ENCODE data around the gene ENTR1. TPM values are rescaled to one million over a fixed set of nuclear protein-coding genes. Genes with fewer than 3 reads are reported as not detected.

The ENTR1 gene
- total and polyA plus RNA-seq, 2 of the 13 experiments (the other 11 are each of a cell fraction or from before 2014, with no cell fraction given), result 70.1 to 76.4 TPM

DNA sequence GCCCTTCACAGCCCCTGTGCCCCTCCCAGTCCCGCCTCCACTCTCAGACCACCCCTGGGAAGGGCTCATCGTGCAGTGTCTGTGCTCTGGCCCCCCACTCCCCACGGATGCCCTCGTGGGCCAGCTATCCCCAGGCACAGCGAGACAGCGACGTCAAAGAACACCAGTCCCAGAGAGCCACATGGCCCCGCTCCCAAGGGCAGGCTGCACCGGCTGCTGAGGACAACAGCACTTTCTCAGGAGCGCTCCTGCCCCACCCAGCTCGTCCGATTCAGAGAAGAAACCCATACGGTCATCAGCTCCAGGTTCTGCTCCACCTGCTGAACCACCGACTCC is 5.6 kb downstream of the ENTR1 start:
- peaks cover 11 to 39% of the 10 kb centered on the region in 2 experiments; a peak in 4 of 5 replicates for H3K36me3 ChIP-seq (replicated peaks in 1 of 2; ENCODE audit: control insufficient read depth in 1 of 2, insufficient read depth in 2 of 2, low read length in 2 of 2)
- H3K27ac ChIP-seq (ENCODE audit: extremely low read length, insufficient read depth, low read length), result no peak overlapping the region
- no peaks in the 10 kb centered on the region for H3K27me3 ChIP-seq (ENCODE audit: control insufficient read depth in 1 of 2, insufficient read depth in 2 of 2, low read length in 2 of 2)
- H3K4me3 ChIP-seq (replicated peaks in 1 of 3; ENCODE audit: insufficient read depth in 1 of 3, low read depth in 2 of 3, low read length in 3 of 3), result no peak overlapping the region
- no TSS peak for BruUV-seq (replicated peaks)
- no peak for DNase-seq (ENCODE audit: low spot score)
- no peaks in the 10 kb centered on the region for H3K9me3 ChIP-seq (ENCODE audit: low read length)
- FAIRE-seq, result no peak
- ChIA-PET POLR2A (no interaction called here), CTCF (ENCODE audit: low intra/inter-chr PET ratio, low total read pairs) (no interaction called here)
- H4K20me1 ChIP-seq (ENCODE audit: insufficient read depth, low read length), result no peaks in the 10 kb centered on the region
- no peak overlapping the region for H2AFZ ChIP-seq (ENCODE audit: low read length)
- H3K4me1 ChIP-seq (ENCODE audit: insufficient read depth, low read length), result peaks cover 22% of the 10 kb centered on the region
- ATAC-seq, result no peak
- H3K79me2 ChIP-seq (ENCODE audit: insufficient read depth, low read length), result peaks cover 10% of the 10 kb centered on the region
- no peak overlapping the region for H3K4me2 ChIP-seq (ENCODE audit: low read depth, low read length)
- peak; percentile 26 for TF ChIP-seq AGO2 (optimal IDR thresholded peaks at IDR 0.05; ENCODE audit: low read depth, low read length)
- TF ChIP-seq, protein P1, sequence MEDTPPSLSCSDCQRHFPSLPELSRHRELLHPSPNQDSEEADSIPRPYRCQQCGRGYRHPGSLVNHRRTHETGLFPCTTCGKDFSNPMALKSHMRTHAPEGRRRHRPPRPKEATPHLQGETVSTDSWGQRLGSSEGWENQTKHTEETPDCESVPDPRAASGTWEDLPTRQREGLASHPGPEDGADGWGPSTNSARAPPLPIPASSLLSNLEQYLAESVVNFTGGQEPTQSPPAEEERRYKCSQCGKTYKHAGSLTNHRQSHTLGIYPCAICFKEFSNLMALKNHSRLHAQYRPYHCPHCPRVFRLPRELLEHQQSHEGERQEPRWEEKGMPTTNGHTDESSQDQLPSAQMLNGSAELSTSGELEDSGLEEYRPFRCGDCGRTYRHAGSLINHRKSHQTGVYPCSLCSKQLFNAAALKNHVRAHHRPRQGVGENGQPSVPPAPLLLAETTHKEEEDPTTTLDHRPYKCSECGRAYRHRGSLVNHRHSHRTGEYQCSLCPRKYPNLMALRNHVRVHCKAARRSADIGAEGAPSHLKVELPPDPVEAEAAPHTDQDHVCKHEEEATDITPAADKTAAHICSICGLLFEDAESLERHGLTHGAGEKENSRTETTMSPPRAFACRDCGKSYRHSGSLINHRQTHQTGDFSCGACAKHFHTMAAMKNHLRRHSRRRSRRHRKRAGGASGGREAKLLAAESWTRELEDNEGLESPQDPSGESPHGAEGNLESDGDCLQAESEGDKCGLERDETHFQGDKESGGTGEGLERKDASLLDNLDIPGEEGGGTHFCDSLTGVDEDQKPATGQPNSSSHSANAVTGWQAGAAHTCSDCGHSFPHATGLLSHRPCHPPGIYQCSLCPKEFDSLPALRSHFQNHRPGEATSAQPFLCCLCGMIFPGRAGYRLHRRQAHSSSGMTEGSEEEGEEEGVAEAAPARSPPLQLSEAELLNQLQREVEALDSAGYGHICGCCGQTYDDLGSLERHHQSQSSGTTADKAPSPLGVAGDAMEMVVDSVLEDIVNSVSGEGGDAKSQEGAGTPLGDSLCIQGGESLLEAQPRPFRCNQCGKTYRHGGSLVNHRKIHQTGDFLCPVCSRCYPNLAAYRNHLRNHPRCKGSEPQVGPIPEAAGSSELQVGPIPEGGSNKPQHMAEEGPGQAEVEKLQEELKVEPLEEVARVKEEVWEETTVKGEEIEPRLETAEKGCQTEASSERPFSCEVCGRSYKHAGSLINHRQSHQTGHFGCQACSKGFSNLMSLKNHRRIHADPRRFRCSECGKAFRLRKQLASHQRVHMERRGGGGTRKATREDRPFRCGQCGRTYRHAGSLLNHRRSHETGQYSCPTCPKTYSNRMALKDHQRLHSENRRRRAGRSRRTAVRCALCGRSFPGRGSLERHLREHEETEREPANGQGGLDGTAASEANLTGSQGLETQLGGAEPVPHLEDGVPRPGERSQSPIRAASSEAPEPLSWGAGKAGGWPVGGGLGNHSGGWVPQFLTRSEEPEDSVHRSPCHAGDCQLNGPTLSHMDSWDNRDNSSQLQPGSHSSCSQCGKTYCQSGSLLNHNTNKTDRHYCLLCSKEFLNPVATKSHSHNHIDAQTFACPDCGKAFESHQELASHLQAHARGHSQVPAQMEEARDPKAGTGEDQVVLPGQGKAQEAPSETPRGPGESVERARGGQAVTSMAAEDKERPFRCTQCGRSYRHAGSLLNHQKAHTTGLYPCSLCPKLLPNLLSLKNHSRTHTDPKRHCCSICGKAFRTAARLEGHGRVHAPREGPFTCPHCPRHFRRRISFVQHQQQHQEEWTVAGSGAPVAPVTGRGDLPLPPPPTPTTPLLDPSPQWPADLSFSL (CRISPR knock-in tag; IDR thresholded peaks at IDR 0.05), result no peak
- no peak overlapping the region for H3K9ac ChIP-seq (ENCODE audit: insufficient read depth, low read depth, low read length)
- intact Hi-C loops (cut with micrococcal nuclease; ENCODE audit: unreplicated experiment) (no loop called here), in situ Hi-C loops (cut with HindIII; ENCODE audit: extremely low pct_ligation_motif_present, low pct_unique_long_range_greater_than_20kb) (no loop called here)
- 96% methylated on average over 5 of the region's 14 CpGs for WGBS (ENCODE audit: low lambda C conversion rate)

All from HepG2 (cell line).